GM21528 (cell line): ENCODE measurements around the gene FIS1.
"Not testable (repeated sequence)": the region's sequence is repeated elsewhere in the genome, so short reads cannot be mapped to it uniquely, and the experiment has no call there.

Experiments
- ATAC-seq: cut with Tn5 transposase; IDR thresholded peaks from one replicate; pipeline ENCODE4 v1.9.1; 2021; ENCODE audit warnings: mild to moderate bottlenecking, moderate library complexity; ENCODE audit not compliant: unreplicated experiment, low FRiP score

The FIS1 gene

GRCh38 chr7:101264102-101264706, 19.3 kb upstream of the FIS1 start:
- not testable (repeated sequence) for ATAC-seq

- ATAC-seq: no peak
Observed at GRCh38 chr7:101258243-101258731, 13.4 kb upstream of the FIS1 start.

GRCh38 chr7:101255796-101256195, 10.9 kb upstream of the FIS1 start:
- ATAC-seq: no peak

GRCh38 chr7:101253199-101253598, 8.3 kb upstream of the FIS1 start:
- ATAC-seq: not testable (repeated sequence)

- peak; percentile 95 for ATAC-seq
Observed at GRCh38 chr7:101251871-101252659, 7.2 kb upstream of the FIS1 start.

- no peak for ATAC-seq
Observed at GRCh38 chr7:101250324-101250723, 5.4 kb upstream of the FIS1 start.

- no peak for ATAC-seq
Observed at GRCh38 chr7:101248276-101248675, 3.4 kb upstream of the FIS1 start.

GRCh38 chr7:101245147-101245668, 327 bp upstream of the FIS1 start:
- ATAC-seq: no peak

GRCh38 chr7:101243646-101244374, 1.1 kb downstream of the FIS1 start:
- no peak for ATAC-seq

GRCh38 chr7:101241443-101242349, 3.2 kb downstream of the FIS1 start:
- no peak for ATAC-seq

GRCh38 chr7:101241015-101241363, 3.9 kb downstream of the FIS1 start:
- ATAC-seq: no peak

GRCh38 chr7:101240226-101241014, 4.5 kb downstream of the FIS1 start:
- no peak for ATAC-seq

GRCh38 chr7:101239951-101240220, 5.0 kb downstream of the FIS1 start:
- ATAC-seq: no peak

- no peak for ATAC-seq
Observed at GRCh38 chr7:101239191-101239950, 5.5 kb downstream of the FIS1 start.

GRCh38 chr7:101238226-101239182, 6.4 kb downstream of the FIS1 start:
- no peak for ATAC-seq

GRCh38 chr7:101237206-101238067, 7.4 kb downstream of the FIS1 start, which contains the start of gene CLDN15:
Gene CLDN15, minus strand, starts transcription at chr7:101237802. Its CDS starts 221 bp downstream, at chr7:101237581.
- ATAC-seq: no peak
